LoVo (cell line): ENCODE data around the gene FST.

Experiments used
- DNase-seq: peaks from one replicate; pipeline ENCODE4 v3.0.0-alpha.2; 2016; ENCODE audit warnings: low spot score

Gene FST

GRCh38 chr5:53480416-53481158, at the start of gene FST:
Gene FST, plus strand, starts transcription at chr5:53480629. Its CDS starts 163 bp downstream, at chr5:53480792.
- peak; percentile 24 for DNase-seq

GRCh38 chr5:53431665-53432064, 48.8 kb upstream of the FST start:
- no peak for DNase-seq

GRCh38 chr5:53433026-53433425, 47.4 kb upstream of the FST start:
- DNase-seq, result no peak

GRCh38 chr5:53434541-53434940, 45.9 kb upstream of the FST start:
- no peak for DNase-seq

GRCh38 chr5:53436480-53437191, 43.8 kb upstream of the FST start:
- DNase-seq, result no peak

- no peak for DNase-seq
Measured at GRCh38 chr5:53438079-53438478, 42.4 kb upstream of the FST start.

- no peak for DNase-seq
Measured at GRCh38 chr5:53438486-53439472, 41.6 kb upstream of the FST start.

- no peak for DNase-seq
Measured at GRCh38 chr5:53442961-53443360, 37.5 kb upstream of the FST start.

- DNase-seq, result no peak
Measured at GRCh38 chr5:53445569-53445968, 34.9 kb upstream of the FST start.

GRCh38 chr5:53446908-53447307, 33.5 kb upstream of the FST start:
- DNase-seq, result no peak

- no peak for DNase-seq
Measured at GRCh38 chr5:53448851-53449250, 31.6 kb upstream of the FST start.

- no peak for DNase-seq
Measured at GRCh38 chr5:53453898-53454718, 26.3 kb upstream of the FST start.

- no peak for DNase-seq
Measured at GRCh38 chr5:53454719-53455000, 25.8 kb upstream of the FST start.

- no peak for DNase-seq
Measured at GRCh38 chr5:53456366-53456765, 24.1 kb upstream of the FST start.

- no peak for DNase-seq
Measured at GRCh38 chr5:53463909-53464621, 16.4 kb upstream of the FST start.

- DNase-seq, result no peak
Measured at GRCh38 chr5:53464722-53465121, 15.7 kb upstream of the FST start.

- no peak for DNase-seq
Measured at GRCh38 chr5:53469946-53470687, 10.3 kb upstream of the FST start.

- no peak for DNase-seq
Measured at GRCh38 chr5:53472279-53472678, 8.2 kb upstream of the FST start.

- no peak for DNase-seq
Measured at GRCh38 chr5:53472720-53473510, 7.5 kb upstream of the FST start.

GRCh38 chr5:53473633-53474032, 6.8 kb upstream of the FST start:
- DNase-seq, result no peak
